GM23338 (cell line): ENCODE measurements around the gene KRTDAP. TPM values are rescaled to one million over a fixed set of nuclear protein-coding genes. Genes with fewer than 3 reads are reported as not detected.

ENCODE experiments used
- ATAC-seq: fragments of 200-7000 bp; cut with Tn5 transposase; 3 replicates; pipeline ENCODE4 v1.9.1; 2020
- DNase-seq: peaks from one replicate; pipeline ENCODE4 v3.0.0-alpha.2; 2015; ENCODE audit warnings: low spot score
- H2AFZ ChIP-seq: fragments of 200-600 bp; sonication (generic); 2 replicates; pipeline ENCODE4 v1.8.0; 2016; ENCODE audit warnings: antibody characterized with exemption, mild to moderate bottlenecking, moderate library complexity
- H3F3A ChIP-seq: fragments of 200-600 bp; sonication (generic); replicated peaks from 2 replicates; pipeline ENCODE4 v1.8.0; 2017; ENCODE audit warnings: antibody characterized with exemption, mixed run types, low read depth
- H3K27ac ChIP-seq: fragments of 200-600 bp; sonication (generic); 2 replicates; pipeline ENCODE4 v1.6.1; 2016; ENCODE audit warnings: low read depth
- H3K27me3 ChIP-seq: fragments of 200-600 bp; sonication (generic); 2 replicates; pipeline ENCODE4 v1.8.0; 2016; ENCODE audit warnings: mild to moderate bottlenecking, mixed run types, moderate library complexity; ENCODE audit not compliant: insufficient read depth
- H3K36me3 ChIP-seq: fragments of 200-600 bp; sonication (generic); 2 replicates; pipeline ENCODE4 v1.8.0; 2016; ENCODE audit warnings: mild to moderate bottlenecking; ENCODE audit not compliant: insufficient read depth
- H3K4me1 ChIP-seq: fragments of 200-600 bp; sonication (generic); 2 replicates; pipeline ENCODE4 v1.8.0; 2016; ENCODE audit warnings: mild to moderate bottlenecking, moderate library complexity; ENCODE audit not compliant: insufficient read depth
- H3K4me2 ChIP-seq: fragments of 200-600 bp; sonication (generic); 2 replicates; pipeline ENCODE4 v1.7.1; 2017; ENCODE audit warnings: mixed run types
- H3K4me3 ChIP-seq: fragments of 200-600 bp; sonication (generic); 2 replicates; pipeline ENCODE4 v1.6.1; 2016; ENCODE audit warnings: mixed run types
- H3K79me2 ChIP-seq: fragments of 200-600 bp; sonication (generic); replicated peaks from 2 replicates; pipeline ENCODE4 v1.8.0; 2017; ENCODE audit warnings: mild to moderate bottlenecking; ENCODE audit not compliant: insufficient read depth
- H3K9me2 ChIP-seq: fragments of 200-600 bp; sonication (generic); 2 replicates; pipeline ENCODE4 v1.8.0; 2017; ENCODE audit not compliant: insufficient read depth
- H4K20me1 ChIP-seq: fragments of 200-600 bp; sonication (generic); replicated peaks from 2 replicates; pipeline ENCODE4 v1.8.0; 2017; ENCODE audit warnings: mild to moderate bottlenecking; ENCODE audit not compliant: insufficient read depth
- H3K27ac Mint-ChIP-seq: 2 replicates; pipeline ENCODE4 v1.8.0; 2020; ENCODE audit warnings: inconsistent platforms, mild to moderate bottlenecking, moderate library complexity, mixed read lengths
- H3K27me3 Mint-ChIP-seq: 3 replicates; pipeline ENCODE4 v1.8.0; 2022; ENCODE audit warnings: low read depth, mild to moderate bottlenecking, moderate library complexity, mixed read lengths, inconsistent platforms; ENCODE audit not compliant: insufficient read depth, poor library complexity
- H3K36me3 Mint-ChIP-seq: 3 replicates; pipeline ENCODE4 v1.8.0; 2021; ENCODE audit warnings: low read depth, mild to moderate bottlenecking, inconsistent platforms, moderate library complexity, mixed read lengths
- H3K4me1 Mint-ChIP-seq: 3 replicates; pipeline ENCODE4 v1.8.0; 2020; ENCODE audit warnings: mild to moderate bottlenecking, inconsistent platforms, mixed read lengths
- H3K4me3 Mint-ChIP-seq: 3 replicates; pipeline ENCODE4 v1.8.0; 2021; ENCODE audit warnings: moderate library complexity, mild to moderate bottlenecking, inconsistent platforms, mixed read lengths
- H3K9me3 Mint-ChIP-seq: 3 replicates; pipeline ENCODE4 v1.8.0; 2020; ENCODE audit warnings: moderate library complexity, mild to moderate bottlenecking, inconsistent platforms, mixed read lengths
- CREB1 ChIP-seq: fragments of 250-450 bp; sonication (Bioruptor Pico); IDR thresholded peaks from 2 replicates; pipeline ENCODE4 v1.5.0; 2020; ENCODE audit warnings: low read depth, mild to moderate bottlenecking, moderate library complexity
- EZH2 ChIP-seq: fragments of 200-600 bp; sonication (generic); IDR thresholded peaks from one replicate; pipeline ENCODE4 v1.8.0; 2017; ENCODE audit warnings: antibody characterized with exemption, mild to moderate bottlenecking, low read depth; ENCODE audit not compliant: unreplicated experiment
- JUNB ChIP-seq: IDR thresholded peaks from one replicate; pipeline ENCODE4 v1.6.1; 2016; ENCODE audit warnings: antibody characterized with exemption; ENCODE audit not compliant: unreplicated experiment
- NANOG ChIP-seq: IDR thresholded peaks from 2 replicates; pipeline ENCODE4 v1.6.1; 2016; ENCODE audit warnings: antibody characterized with exemption, borderline replicate concordance
- POLR2AphosphoS5 ChIP-seq: IDR thresholded peaks from 2 replicates; pipeline ENCODE4 v1.6.1; 2016; ENCODE audit warnings: antibody characterized with exemption, low read depth
- REST ChIP-seq: IDR thresholded peaks from one replicate; pipeline ENCODE4 v1.6.1; 2018; ENCODE audit warnings: antibody characterized with exemption; ENCODE audit not compliant: unreplicated experiment
- STAT1 ChIP-seq: IDR thresholded peaks from one replicate; pipeline ENCODE4 v1.6.1; 2016; ENCODE audit warnings: antibody characterized with exemption; ENCODE audit not compliant: unreplicated experiment
- ZNF114 ChIP-seq: fragments of 250-450 bp; sonication (Bioruptor Pico); IDR thresholded peaks from 2 replicates; pipeline ENCODE4 v1.5.0; 2020; ENCODE audit warnings: mild to moderate bottlenecking, moderate library complexity
- ZNF331 ChIP-seq: fragments of 250-450 bp; sonication (Bioruptor Pico); IDR thresholded peaks from 2 replicates; pipeline ENCODE4 v1.5.0; 2020; ENCODE audit warnings: low read depth, mild to moderate bottlenecking, moderate library complexity
- polyA plus RNA-seq: library from polyadenylated mRNA; unstranded; fragments of >200 nt; fragmentation: Nextera tagmentation; extraction: Ambion mirVana; gene quantifications from 2 replicates; pipeline ENCODE4 v1.2.1, GENCODE V29; 2016
- total RNA-seq: library from RNA; depleted of rRNA; stranded (reverse); fragments of >200 nt; shearing (Covaris generic); gene quantifications from 2 replicates; pipeline ENCODE4 v1.2.3, GENCODE V29; 2014
- TF ChIP-seq, protein P1 (sequence below), 2 experiments: fragments of 200-600 bp in 1 of 2; sonication (generic) in 1 of 2; conservative IDR thresholded peaks; 2 replicates each; pipeline versions ENCODE4 v1.5.1 to v1.6.1; 2016 to 2017; ENCODE audit warnings: antibody characterized with exemption in 2 of 2, low read depth in 2 of 2, mild to moderate bottlenecking in 2 of 2, moderate library complexity in 1 of 2
- TF ChIP-seq, protein P2 (sequence below): IDR thresholded peaks from 2 replicates; pipeline ENCODE4 v1.6.1; 2016; ENCODE audit warnings: antibody characterized with exemption
- TF ChIP-seq, protein P3 (sequence below): fragments of 250-450 bp; sonication (Bioruptor Pico); IDR thresholded peaks from 2 replicates; pipeline ENCODE4 v1.5.0; 2020; ENCODE audit warnings: mild to moderate bottlenecking, moderate library complexity

The KRTDAP gene
- total and polyA plus RNA-seq, 2 experiments from 2014 or later = 2.7 TPM; not detected in 1

DNA sequence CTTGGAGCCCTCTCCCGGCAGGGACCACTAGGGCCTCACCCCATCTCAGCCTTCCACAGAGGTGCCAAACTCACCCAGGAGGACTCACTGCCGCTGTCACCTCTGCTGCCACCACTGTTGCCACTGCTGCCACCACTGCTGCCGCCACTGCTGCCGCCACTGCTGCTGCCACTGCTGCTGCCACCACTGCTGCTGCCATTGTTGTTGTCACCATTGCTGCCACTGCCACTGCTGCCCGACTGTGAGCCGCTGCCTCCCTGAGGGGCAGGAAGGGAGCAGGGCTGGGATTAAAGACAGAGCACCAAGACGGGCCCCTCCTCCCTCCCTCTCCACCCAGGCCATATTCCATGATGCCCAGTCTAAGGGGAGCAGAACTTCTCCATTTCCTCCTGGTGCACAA, 21.1 kb upstream of the KRTDAP start:
- Histone ChIP-seq H3F3A (0 out of 2 replicates have a peak, but pooled peaks cover 3% of the 10 kb centered on the region), H3K4me1 (peaks cover 27% of the 10 kb centered on the region), H3K36me3 (peaks cover 15% of the 10 kb centered on the region), H2AFZ (no peak overlapping the region), H3K27ac (no peak overlapping the region), H3K79me2 (peaks cover 31% of the 10 kb centered on the region), H4K20me1 (peaks cover 5% of the 10 kb centered on the region), H3K9me2 (no peaks in the 10 kb centered on the region), H3K27me3 (peaks cover 2% of the 10 kb centered on the region; the same call in 1 of the 2 replicates), H3K4me3 (no peak overlapping the region), H3K4me2 (no peak overlapping the region)
- ATAC-seq (no peak), DNase-seq (no peak)
- Mint-ChIP-seq H3K4me1 (peaks cover 33% of the 10 kb centered on the region), H3K36me3 (peaks cover 27% of the 10 kb centered on the region), H3K4me3 (no peak overlapping the region), H3K9me3 (no peaks in the 10 kb centered on the region; the same call in 1 of the 3 replicates), H3K27me3 (peaks cover 10% of the 10 kb centered on the region), H3K27ac (no peak overlapping the region)
- TF ChIP-seq REST (no peak), STAT1 (no peak), POLR2AphosphoS5 (no peak), ZNF331 (CRISPR knock-in tag) (no peak), JUNB (no peak), EZH2 (no peak), CREB1 (CRISPR knock-in tag) (no peak), NANOG (no peak), ZNF114 (CRISPR knock-in tag) (no peak)
- TF ChIP-seq, protein P1, sequence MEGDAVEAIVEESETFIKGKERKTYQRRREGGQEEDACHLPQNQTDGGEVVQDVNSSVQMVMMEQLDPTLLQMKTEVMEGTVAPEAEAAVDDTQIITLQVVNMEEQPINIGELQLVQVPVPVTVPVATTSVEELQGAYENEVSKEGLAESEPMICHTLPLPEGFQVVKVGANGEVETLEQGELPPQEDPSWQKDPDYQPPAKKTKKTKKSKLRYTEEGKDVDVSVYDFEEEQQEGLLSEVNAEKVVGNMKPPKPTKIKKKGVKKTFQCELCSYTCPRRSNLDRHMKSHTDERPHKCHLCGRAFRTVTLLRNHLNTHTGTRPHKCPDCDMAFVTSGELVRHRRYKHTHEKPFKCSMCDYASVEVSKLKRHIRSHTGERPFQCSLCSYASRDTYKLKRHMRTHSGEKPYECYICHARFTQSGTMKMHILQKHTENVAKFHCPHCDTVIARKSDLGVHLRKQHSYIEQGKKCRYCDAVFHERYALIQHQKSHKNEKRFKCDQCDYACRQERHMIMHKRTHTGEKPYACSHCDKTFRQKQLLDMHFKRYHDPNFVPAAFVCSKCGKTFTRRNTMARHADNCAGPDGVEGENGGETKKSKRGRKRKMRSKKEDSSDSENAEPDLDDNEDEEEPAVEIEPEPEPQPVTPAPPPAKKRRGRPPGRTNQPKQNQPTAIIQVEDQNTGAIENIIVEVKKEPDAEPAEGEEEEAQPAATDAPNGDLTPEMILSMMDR (conservative IDR thresholded peaks at IDR 0.05; ENCODE audit: low read depth in 2 of 2) = no peak
- TF ChIP-seq, protein P2, sequence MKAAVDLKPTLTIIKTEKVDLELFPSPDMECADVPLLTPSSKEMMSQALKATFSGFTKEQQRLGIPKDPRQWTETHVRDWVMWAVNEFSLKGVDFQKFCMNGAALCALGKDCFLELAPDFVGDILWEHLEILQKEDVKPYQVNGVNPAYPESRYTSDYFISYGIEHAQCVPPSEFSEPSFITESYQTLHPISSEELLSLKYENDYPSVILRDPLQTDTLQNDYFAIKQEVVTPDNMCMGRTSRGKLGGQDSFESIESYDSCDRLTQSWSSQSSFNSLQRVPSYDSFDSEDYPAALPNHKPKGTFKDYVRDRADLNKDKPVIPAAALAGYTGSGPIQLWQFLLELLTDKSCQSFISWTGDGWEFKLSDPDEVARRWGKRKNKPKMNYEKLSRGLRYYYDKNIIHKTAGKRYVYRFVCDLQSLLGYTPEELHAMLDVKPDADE = no peak
- TF ChIP-seq, protein P3, sequence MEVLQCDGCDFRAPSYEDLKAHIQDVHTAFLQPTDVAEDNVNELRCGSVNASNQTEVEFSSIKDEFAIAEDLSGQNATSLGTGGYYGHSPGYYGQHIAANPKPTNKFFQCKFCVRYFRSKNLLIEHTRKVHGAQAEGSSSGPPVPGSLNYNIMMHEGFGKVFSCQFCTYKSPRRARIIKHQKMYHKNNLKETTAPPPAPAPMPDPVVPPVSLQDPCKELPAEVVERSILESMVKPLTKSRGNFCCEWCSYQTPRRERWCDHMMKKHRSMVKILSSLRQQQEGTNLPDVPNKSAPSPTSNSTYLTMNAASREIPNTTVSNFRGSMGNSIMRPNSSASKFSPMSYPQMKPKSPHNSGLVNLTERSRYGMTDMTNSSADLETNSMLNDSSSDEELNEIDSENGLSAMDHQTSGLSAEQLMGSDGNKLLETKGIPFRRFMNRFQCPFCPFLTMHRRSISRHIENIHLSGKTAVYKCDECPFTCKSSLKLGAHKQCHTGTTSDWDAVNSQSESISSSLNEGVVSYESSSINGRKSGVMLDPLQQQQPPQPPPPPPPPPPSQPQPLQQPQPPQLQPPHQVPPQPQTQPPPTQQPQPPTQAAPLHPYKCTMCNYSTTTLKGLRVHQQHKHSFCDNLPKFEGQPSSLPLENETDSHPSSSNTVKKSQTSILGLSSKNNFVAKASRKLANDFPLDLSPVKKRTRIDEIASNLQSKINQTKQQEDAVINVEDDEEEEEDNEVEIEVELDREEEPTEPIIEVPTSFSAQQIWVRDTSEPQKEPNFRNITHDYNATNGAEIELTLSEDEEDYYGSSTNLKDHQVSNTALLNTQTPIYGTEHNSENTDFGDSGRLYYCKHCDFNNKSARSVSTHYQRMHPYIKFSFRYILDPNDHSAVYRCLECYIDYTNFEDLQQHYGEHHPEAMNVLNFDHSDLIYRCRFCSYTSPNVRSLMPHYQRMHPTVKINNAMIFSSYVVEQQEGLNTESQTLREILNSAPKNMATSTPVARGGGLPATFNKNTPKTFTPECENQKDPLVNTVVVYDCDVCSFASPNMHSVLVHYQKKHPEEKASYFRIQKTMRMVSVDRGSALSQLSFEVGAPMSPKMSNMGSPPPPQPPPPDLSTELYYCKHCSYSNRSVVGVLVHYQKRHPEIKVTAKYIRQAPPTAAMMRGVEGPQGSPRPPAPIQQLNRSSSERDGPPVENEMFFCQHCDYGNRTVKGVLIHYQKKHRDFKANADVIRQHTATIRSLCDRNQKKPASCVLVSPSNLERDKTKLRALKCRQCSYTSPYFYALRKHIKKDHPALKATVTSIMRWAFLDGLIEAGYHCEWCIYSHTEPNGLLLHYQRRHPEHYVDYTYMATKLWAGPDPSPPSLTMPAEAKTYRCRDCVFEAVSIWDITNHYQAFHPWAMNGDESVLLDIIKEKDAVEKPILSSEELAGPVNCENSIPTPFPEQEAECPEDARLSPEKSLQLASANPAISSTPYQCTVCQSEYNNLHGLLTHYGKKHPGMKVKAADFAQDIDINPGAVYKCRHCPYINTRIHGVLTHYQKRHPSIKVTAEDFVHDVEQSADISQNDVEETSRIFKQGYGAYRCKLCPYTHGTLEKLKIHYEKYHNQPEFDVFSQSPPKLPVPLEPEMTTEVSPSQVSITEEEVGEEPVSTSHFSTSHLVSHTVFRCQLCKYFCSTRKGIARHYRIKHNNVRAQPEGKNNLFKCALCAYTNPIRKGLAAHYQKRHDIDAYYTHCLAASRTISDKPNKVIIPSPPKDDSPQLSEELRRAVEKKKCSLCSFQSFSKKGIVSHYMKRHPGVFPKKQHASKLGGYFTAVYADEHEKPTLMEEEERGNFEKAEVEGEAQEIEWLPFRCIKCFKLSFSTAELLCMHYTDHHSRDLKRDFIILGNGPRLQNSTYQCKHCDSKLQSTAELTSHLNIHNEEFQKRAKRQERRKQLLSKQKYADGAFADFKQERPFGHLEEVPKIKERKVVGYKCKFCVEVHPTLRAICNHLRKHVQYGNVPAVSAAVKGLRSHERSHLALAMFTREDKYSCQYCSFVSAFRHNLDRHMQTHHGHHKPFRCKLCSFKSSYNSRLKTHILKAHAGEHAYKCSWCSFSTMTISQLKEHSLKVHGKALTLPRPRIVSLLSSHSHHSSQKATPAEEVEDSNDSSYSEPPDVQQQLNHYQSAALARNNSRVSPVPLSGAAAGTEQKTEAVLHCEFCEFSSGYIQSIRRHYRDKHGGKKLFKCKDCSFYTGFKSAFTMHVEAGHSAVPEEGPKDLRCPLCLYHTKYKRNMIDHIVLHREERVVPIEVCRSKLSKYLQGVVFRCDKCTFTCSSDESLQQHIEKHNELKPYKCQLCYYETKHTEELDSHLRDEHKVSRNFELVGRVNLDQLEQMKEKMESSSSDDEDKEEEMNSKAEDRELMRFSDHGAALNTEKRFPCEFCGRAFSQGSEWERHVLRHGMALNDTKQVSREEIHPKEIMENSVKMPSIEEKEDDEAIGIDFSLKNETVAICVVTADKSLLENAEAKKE = no peak
